Stimulated activated CD8-positive, alpha-beta memory T cell treated with anti-CD3 and anti-CD28 coated beads, Interleukin-7, amount 100 ng/mL, for 4 hours (primary cell): ENCODE results near the gene VTCN1.
"Not testable (repeated sequence)": the region's sequence is repeated elsewhere in the genome, so short reads cannot be mapped to it uniquely, and the experiment has no call there.

ENCODE experiments used
- DNase-seq, 2 donors: peaks; one replicate each; pipeline ENCODE4 v3.0.0-alpha.2; 2020; ENCODE audit warnings: low read depth in 2 of 2

VTCN1 gene

DNA sequence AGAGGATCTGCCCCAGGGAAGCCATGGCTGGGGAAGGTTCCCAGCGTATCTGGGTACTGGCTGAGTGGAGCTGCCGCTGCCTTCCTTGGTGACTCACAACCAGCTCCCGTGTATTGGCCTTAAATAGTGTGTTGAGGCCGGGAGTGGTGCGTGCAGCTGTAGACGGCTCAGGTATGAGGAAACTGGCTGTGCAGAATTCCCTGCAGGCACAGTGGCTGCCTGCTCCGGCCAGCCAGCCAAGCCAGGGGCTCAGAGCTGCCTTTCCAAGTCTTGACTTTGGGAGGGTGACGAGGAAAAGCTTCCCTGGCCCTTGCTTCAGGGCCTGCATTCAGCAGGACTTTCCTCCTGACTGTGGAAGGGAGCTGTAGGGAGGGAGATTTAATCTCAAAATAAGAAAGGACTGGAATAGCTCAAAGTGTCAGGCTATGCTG lies at the start of gene VTCN1:
VTCN1 (minus strand) TSS at position 97 of the 431 bp plus-strand sequence; CDS start at position 25, 72 bp downstream.
- no peak for DNase-seq

GRCh38 chr1:117258791-117259190 lies 48.1 kb upstream of the VTCN1 start:
- no peak for DNase-seq

GRCh38 chr1:117258075-117258474 lies 47.3 kb upstream of the VTCN1 start:
- DNase-seq: not testable (repeated sequence)

- no peak for DNase-seq
Observed at GRCh38 chr1:117257291-117257690, 46.6 kb upstream of the VTCN1 start.

- DNase-seq: no peak
Observed at GRCh38 chr1:117250061-117250606, 39.4 kb upstream of the VTCN1 start.

DNA sequence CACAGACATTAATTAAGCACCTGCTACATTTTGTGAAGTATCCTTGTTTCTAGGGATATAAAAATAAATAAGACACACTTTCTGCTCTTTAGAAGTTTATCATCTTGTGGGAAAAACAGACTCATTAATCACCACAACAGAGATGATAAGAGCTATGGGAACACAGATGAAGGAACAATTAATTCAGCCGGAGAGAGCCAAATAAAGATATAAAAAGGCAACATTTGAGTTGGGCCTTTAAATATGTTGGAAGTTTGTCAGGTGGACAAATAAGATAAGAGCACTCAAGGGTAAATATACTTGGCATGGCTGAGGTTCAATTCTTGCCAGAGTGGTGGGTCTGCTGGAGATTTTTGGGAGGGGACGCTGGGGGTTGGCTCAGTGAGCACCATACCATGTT lies 34.2 kb upstream of the VTCN1 start:
- no peak for DNase-seq

GRCh38 chr1:117244306-117244705 lies 33.6 kb upstream of the VTCN1 start:
- DNase-seq: no peak

DNA sequence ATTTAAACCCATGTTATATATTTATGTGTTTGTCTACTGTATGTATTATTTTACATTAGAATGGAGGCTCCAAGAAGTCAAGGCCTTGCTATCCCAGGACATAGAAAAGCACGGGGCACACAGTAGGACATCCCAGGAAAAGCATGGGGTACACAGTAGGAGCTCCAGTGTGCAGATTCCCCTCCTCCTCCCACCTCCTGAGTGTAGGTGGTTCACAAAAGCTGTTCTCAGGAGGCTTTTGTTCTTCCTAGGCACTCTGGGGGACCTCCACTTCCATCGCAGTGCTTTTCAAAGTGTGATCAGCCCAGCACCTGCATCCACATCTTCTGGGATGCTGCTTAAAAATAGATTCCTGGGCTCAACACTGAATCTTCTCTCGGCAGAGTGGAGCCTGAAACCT lies 30.8 kb upstream of the VTCN1 start:
- DNase-seq: no peak

DNA sequence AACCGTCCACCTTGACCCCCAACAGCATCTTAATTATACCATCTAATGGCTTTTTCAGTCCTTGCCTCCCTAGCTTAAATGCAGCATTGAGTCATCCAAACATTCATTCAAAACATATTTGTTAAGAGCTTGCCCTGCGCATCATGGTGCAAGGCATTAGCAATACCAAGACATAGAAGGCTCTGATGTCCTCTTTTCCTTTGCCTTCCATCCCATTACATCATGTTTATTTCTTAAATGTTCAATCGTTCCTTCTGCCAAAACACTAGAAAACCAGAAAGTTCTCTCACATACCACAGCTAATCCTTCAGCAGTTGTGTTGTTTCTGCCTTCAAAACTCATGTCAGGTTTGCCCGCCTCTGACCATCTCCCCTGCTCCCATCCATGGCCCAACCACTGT lies 29.8 kb upstream of the VTCN1 start:
- no peak for DNase-seq

DNA sequence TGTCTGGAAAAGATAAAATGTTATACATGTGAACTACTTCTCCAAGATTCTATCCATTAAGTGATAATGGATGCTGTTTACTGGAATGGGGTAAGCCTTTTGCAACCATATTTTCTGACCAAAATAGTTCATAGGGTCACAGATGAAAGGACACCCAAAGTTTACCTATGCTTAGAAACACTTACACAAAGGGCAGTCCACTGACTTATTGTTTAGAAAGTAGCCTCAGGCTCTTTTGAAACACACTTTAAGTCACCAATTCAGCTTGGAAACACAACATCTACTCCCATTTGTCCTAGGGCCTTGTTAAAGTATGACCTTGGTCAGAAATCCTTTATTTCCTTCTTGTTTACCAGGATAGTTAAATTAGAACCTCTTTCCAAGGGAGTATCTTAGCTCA lies 28.7 kb upstream of the VTCN1 start:
- no peak for DNase-seq

DNA sequence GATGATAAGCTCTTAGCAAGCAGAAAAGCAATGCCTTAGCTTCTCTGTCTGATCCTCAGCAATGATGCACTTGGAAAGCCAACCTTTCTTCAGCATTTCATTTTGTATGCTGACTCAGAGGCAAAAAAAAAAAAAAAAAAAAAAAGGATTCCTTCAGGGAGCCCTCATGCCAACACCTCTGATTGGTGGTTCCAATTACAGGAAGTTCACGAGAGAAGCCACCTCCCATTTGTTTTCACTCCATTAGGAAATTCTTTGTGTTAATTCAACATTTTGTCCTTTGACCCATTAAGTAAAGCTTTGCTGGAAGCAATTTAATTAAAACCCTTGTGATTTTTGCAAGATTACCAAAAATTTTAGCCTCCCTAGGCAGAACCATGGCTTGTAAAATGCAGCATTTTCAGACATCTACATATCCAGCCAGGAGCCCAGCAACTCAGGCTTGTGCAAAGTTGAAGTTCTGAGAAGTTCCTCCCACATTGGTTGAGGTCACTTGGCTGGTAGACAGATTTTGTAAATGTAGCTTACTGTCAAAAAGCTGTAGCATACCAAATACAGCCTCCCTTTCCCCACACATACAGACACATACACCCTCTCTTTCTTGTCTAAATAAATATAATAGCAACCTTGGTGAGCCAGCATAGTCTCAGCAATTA lies 27.1 kb upstream of the VTCN1 start:
- DNase-seq: no peak

DNA sequence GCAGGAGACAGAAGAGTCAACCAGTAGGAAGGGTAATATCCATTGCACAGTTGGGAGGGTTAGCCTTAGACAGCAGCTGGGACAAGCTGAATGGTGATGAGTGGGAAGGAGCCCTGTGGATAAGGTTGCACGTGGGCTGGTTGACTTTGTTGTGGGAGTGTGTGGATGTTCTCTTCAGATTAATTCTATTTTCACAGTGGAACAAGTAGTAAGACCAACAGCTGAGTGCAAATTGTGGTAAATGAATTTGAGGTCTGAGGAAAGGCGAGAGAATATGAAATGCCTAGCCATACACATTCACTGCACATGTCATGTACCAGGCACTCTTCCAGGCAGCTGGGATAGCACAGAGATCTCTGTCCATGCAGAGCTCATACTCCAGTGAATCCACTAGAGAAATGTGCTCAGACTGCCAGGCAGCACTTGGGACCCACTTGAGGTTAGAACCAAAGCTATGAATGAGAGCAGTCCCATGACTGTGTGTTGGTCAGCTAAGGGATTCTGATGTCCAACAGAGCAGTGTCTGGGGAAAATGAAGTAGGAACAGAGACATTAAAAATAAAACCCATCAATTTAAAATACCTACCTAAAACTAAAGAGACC lies 25.2 kb upstream of the VTCN1 start:
- no peak for DNase-seq

- DNase-seq: no peak
Observed at GRCh38 chr1:117232531-117232930, 21.8 kb upstream of the VTCN1 start.

DNA sequence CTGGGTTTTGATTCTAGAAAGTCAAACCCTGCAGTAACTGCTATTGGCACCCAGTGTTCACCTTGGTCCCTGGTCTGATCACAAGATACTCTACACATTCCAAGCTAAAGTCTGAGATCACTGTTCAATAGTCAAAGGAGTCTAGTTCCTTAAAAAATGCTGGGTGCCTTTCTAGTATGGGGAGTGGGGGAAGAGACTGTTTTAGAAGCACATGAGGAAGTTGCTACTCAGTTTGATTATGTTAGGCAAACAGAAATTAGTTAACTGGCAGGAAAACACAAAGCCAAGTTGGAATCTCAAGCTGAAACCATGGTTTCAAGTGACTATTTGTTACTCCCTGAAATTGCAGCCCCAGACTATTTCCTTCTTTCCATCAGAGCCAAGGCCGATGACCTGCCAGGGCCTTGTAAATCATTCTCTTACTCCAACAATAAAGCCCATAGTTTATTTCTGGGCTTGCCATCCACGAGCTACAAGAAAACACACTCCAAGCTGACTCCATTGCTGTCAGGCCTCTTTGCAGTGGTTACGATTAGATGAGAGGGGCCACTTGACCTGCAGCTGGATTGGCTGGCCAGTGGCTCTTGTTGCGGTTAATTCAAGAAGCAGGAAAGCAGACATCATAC lies 21.1 kb upstream of the VTCN1 start:
- DNase-seq: no peak

DNA sequence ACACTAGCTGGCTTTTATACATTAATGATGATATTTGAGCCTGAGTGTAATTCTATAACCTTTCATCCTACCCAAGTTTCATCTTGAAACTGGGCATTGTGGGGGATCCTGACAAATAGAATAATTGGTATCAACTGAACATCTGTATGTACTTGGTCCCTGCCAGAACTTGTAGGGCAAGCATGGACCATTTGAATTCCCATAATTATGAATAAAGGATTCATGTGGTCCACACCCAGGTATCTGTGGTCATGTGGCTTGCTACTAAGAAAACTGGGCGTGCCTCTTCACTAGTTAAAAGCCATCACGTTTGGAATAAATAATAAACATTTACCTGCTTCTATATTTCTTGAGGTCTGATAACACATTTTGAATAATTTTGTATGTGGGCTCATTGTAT lies 20.6 kb upstream of the VTCN1 start:
- no peak for DNase-seq

DNA sequence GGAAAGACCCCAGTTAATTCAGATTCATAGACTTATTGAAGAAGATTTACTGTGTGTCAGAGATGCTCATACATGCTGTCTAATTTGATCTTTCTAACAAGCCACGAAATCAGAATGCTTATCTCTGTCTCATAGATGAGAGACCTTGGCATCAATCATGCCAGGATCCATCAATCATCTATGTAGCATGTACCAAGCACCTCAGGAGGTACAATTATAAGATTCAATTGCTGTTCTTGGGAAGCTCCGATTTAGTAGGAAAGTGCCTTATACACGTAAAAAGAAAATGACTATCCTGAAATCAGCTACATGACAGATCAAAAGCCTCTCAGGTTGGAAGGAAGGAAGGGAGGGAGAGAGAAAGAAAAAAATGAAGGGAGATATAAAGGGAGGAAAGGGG lies 18.5 kb upstream of the VTCN1 start:
- DNase-seq: no peak

- DNase-seq: no peak
Observed at GRCh38 chr1:117225931-117226330, 15.2 kb upstream of the VTCN1 start.

GRCh38 chr1:117216718-117217117 lies 6.0 kb upstream of the VTCN1 start:
- DNase-seq: no peak

DNA sequence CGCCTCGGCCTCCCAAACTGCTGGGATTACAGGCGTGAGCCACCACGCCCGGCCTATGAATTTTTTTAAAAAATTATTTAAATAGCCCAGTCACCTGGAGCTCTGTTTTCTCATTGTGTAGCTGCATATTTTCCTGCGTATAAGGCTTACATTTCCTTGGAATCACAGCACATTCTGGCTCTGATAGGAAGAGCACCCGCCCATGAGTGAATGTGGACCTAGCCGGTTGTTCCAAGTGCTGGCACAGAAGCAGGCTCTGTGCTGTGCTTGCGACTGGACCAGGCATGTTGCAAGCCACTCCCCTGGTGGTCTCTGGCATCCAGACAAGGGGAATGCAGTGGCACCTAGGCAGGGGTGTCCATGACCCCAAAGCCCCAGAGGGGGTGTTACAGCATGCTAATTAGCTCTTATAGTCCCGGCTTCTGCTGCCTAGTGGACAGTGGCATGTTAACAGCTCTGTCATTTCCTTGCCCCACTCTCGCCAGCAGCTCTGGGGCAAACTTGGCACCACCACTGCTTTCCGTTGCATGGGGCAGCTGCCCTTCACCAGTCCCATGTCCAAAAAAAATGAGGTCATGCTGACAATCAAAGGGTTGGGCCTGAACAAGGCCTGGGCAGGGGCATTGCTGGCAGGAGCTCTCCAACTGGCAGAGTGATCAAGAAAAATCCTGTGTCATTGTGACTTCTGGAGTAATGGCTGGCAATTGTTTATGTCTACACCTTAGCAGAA lies 5.2 kb upstream of the VTCN1 start:
- DNase-seq: no peak

DNA sequence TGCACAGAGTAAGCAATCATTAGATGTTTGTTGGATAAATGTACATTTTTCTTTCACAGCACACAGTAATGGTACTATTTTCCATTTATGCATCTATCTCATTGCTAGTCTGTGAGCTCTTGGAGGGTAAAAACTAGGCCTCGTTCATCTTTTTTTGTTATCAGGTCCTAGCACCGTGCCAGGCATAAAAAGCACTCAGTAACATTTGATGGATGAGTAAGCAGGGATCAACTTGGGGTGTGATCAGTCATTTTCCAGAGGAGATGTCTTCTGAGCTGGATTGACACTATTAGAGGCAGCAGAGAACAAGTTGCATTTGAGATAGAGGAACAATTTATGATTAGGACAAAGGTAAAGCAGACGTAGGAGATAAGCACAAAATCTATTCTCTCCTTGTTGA lies 4.3 kb upstream of the VTCN1 start:
- DNase-seq: no peak

GRCh38 chr1:117213046-117213445 lies 2.3 kb upstream of the VTCN1 start:
- no peak for DNase-seq

GRCh38 chr1:117210386-117210785 lies 341 bp downstream of the VTCN1 start:
- no peak for DNase-seq
